Transverse colon (tissue), 4 donors: ENCODE results near the gene WASF2.

Experiments used
- CTCF ChIP-seq, 5 experiments: fragments of 200-600 bp in 3 of 5; fragments of 450-650 bp in 2 of 5; sonication (generic) in 3 of 5; IDR thresholded peaks; 1 replicate in 2 of 5; 2 replicates in 3 of 5; pipeline ENCODE4 v1.5.1; 2016 to 2017; ENCODE audit warnings: antibody characterized with exemption in 5 of 5, inconsistent platforms in 3 of 5, mild to moderate bottlenecking in 2 of 5, moderate library complexity in 1 of 5
- POLR2A ChIP-seq: fragments of 450-650 bp; IDR thresholded peaks from one replicate; pipeline ENCODE4 v1.6.1; 2016; ENCODE audit warnings: antibody characterized with exemption, mild to moderate bottlenecking, moderate library complexity
- POLR2AphosphoS5 ChIP-seq, 3 donors: sonication (generic); formaldehyde crosslinking; IDR thresholded peaks; one replicate each; pipeline ENCODE4 v1.6.1; 2016; ENCODE audit warnings: antibody characterized with exemption in 3 of 3

GRCh38 chr1:27409669-27410068, 80.3 kb downstream of the WASF2 start:
- no peak for TF ChIP-seq CTCF (IDR thresholded peaks at IDR 0.05)
- no peak for TF ChIP-seq POLR2AphosphoS5 (IDR thresholded peaks at IDR 0.05)
- no peak for TF ChIP-seq POLR2A
